K562 (cell line): Measurements from ENCODE around the gene SLC31A2. TPM values are rescaled to one million over a fixed set of nuclear protein-coding genes. Genes with fewer than 3 reads are reported as not detected.

Experiments used
- BHLHE40 ChIP-seq: IDR thresholded peaks from 2 replicates; pipeline ENCODE4 v1.6.1; 2011; ENCODE audit warnings: low read length, improper control_type of control experiment
- CAMTA2 ChIP-seq: fragments of 250-450 bp; sonication (Bioruptor Pico); conservative IDR thresholded peaks from 2 replicates; pipeline ENCODE4 v1.5.1; 2022
- E2F4 ChIP-seq: sonication (generic); formaldehyde crosslinking; IDR thresholded peaks from 2 replicates; pipeline ENCODE4 v1.8.0; 2022; ENCODE audit warnings: mild to moderate bottlenecking, low read depth, missing genetic modification reagents
- FIP1L1 ChIP-seq: fragments of 200-400 bp; formaldehyde crosslinking; IDR thresholded peaks from 2 replicates; pipeline ENCODE4 v1.6.1; 2018; ENCODE audit warnings: mild to moderate bottlenecking, low read depth, low read length; ENCODE audit not compliant: poor library complexity, severe bottlenecking
- HDAC2 ChIP-seq: fragments of 450-650 bp; IDR thresholded peaks from 2 replicates; pipeline ENCODE4 v1.6.1; 2016; ENCODE audit warnings: mild to moderate bottlenecking
- HMBOX1 ChIP-seq: sonication (generic); IDR thresholded peaks from 2 replicates; pipeline ENCODE4 v1.6.1; 2016
- HMG20A ChIP-seq: fragments of 450-650 bp; formaldehyde crosslinking; conservative IDR thresholded peaks from 2 replicates; pipeline ENCODE4 v1.4.0; 2020; ENCODE audit warnings: mild to moderate bottlenecking, mixed read lengths
- KLF13 ChIP-seq: fragments of 450-650 bp; IDR thresholded peaks from 2 replicates; pipeline ENCODE4 v1.6.1; 2016; ENCODE audit warnings: missing genetic modification characterization, low read depth, mild to moderate bottlenecking, missing compliant biosample characterization, moderate library complexity, borderline replicate concordance
- MAFK ChIP-seq: IDR thresholded peaks from 2 replicates; pipeline ENCODE4 v1.6.1; 2011; ENCODE audit warnings: low read length, improper control_type of control experiment
- NELFE ChIP-seq: IDR thresholded peaks from 2 replicates; pipeline ENCODE4 v1.6.1; 2011; ENCODE audit warnings: mild to moderate bottlenecking; ENCODE audit not compliant: insufficient read depth, insufficient read length
- POLR2H ChIP-seq: IDR thresholded peaks from 2 replicates; pipeline ENCODE4 v1.6.1; 2016; ENCODE audit warnings: missing genetic modification characterization, low read depth, mild to moderate bottlenecking, control low read depth, missing compliant biosample characterization, moderate library complexity
- PPARD ChIP-seq: fragments of 250-450 bp; sonication (Bioruptor Pico); IDR thresholded peaks from 2 replicates; pipeline ENCODE4 v1.8.0; 2022; ENCODE audit warnings: inconsistent platforms, mild to moderate bottlenecking, moderate library complexity
- SRSF7 ChIP-seq: fragments of 200-400 bp; formaldehyde crosslinking; optimal IDR thresholded peaks from 2 replicates; pipeline ENCODE3; 2017; ENCODE audit warnings: mild to moderate bottlenecking, low read depth, low read length
- ZNF212 ChIP-seq: fragments of 450-650 bp; formaldehyde crosslinking; IDR thresholded peaks from 2 replicates; pipeline ENCODE4 v1.4.0; 2020; ENCODE audit warnings: mild to moderate bottlenecking
- ZNF408 ChIP-seq: fragments of 250-450 bp; sonication (Bioruptor Pico); IDR thresholded peaks from 2 replicates; pipeline ENCODE4 v1.4.0; 2020; ENCODE audit warnings: low read depth, mild to moderate bottlenecking, moderate library complexity
- ZNF584 ChIP-seq: fragments of 200-800 bp; sonication (Bioruptor generic); IDR thresholded peaks from 2 replicates; pipeline ENCODE4 v1.6.1; 2016; ENCODE audit warnings: low read depth, mild to moderate bottlenecking, missing genetic modification characterization, missing compliant biosample characterization
- ZNF644 ChIP-seq: fragments of 200-800 bp; sonication (Bioruptor generic); IDR thresholded peaks from 2 replicates; pipeline ENCODE4 v1.6.1; 2016; ENCODE audit warnings: low read depth, missing genetic modification characterization, missing compliant biosample characterization
- ZNF655 ChIP-seq: fragments of 250-450 bp; sonication (Bioruptor Pico); IDR thresholded peaks from 2 replicates; pipeline ENCODE4 v1.5.0; 2021
- polyA plus RNA-seq, 8 experiments: library from polyadenylated mRNA; depleted of rRNA in 4 of 8; stranded (reverse) in 5 of 8; unstranded in 3 of 8; fragments of >200 nt; fragmentation: Nextera tagmentation in 2 of 8; fragmentation: Illumina TruSeq in 1 of 8; extraction: Ambion mirVana in 2 of 8; extraction: Trizol in 1 of 8; gene quantifications; 2 replicates each; pipeline versions ENCODE4 v1.2.1 to v1.2.3, GENCODE V29; 2011 to 2014; ENCODE audit warnings: inconsistent platforms in 1 of 8, missing spikeins in 1 of 8
- total RNA-seq, 7 experiments: library from RNA; depleted of rRNA in 6 of 7; stranded (reverse); fragments of >200 nt in 6 of 7; fragmentation: Illumina TruSeq in 2 of 7; extraction: Trizol in 2 of 7; gene quantifications; 2 replicates each; pipeline versions ENCODE4 v1.2.1 to v1.2.3, GENCODE V29; 2011 to 2021; ENCODE audit warnings: low replicate concordance in 1 of 7
- TF ChIP-seq, protein P1 (sequence below), 3 experiments: fragments of 200-800 bp in 1 of 3; fragments of 250-450 bp in 1 of 3; fragments of 450-650 bp in 1 of 3; sonication (Bioruptor Pico) in 1 of 3; sonication (Bioruptor generic) in 1 of 3; formaldehyde crosslinking in 1 of 3; IDR thresholded peaks; 2 replicates each; pipeline versions ENCODE4 v1.6.1 to v1.8.0; 2016 to 2022; ENCODE audit warnings: mild to moderate bottlenecking in 2 of 3, missing genetic modification characterization in 2 of 3, missing compliant biosample characterization in 1 of 3, moderate library complexity in 1 of 3
- TF ChIP-seq, protein P2 (sequence below): fragments of 250-450 bp; sonication (Bioruptor Pico); IDR thresholded peaks from 2 replicates; pipeline ENCODE4 v1.8.0; 2022; ENCODE audit warnings: moderate library complexity, mild to moderate bottlenecking, inconsistent platforms

SLC31A2 gene
- total and polyA plus RNA-seq, 9 of the 15 experiments (the other 6 are each of a cell fraction or from before 2014, with no cell fraction given), result 1.5 to 4.3 (median 2.3) TPM

GRCh38 chr9:113131689-113132151 is 19.1 kb upstream of the SLC31A2 start (continued):
- no peak for TF ChIP-seq ZNF408 (CRISPR knock-in tag)
- TF ChIP-seq MAFK, result peak; percentile 39; the same call in 1 of the 2 replicates
- 0 out of 2 replicates have a peak, but pooled peaks have one; percentile 41 for TF ChIP-seq HDAC2
- no peak for TF ChIP-seq ZNF212 (CRISPR knock-in tag)
- TF ChIP-seq ZNF655 (CRISPR knock-in tag), result no peak
- no peak for TF ChIP-seq HMBOX1
- no peak for TF ChIP-seq CAMTA2 (CRISPR knock-in tag)
- TF ChIP-seq, protein P1, sequence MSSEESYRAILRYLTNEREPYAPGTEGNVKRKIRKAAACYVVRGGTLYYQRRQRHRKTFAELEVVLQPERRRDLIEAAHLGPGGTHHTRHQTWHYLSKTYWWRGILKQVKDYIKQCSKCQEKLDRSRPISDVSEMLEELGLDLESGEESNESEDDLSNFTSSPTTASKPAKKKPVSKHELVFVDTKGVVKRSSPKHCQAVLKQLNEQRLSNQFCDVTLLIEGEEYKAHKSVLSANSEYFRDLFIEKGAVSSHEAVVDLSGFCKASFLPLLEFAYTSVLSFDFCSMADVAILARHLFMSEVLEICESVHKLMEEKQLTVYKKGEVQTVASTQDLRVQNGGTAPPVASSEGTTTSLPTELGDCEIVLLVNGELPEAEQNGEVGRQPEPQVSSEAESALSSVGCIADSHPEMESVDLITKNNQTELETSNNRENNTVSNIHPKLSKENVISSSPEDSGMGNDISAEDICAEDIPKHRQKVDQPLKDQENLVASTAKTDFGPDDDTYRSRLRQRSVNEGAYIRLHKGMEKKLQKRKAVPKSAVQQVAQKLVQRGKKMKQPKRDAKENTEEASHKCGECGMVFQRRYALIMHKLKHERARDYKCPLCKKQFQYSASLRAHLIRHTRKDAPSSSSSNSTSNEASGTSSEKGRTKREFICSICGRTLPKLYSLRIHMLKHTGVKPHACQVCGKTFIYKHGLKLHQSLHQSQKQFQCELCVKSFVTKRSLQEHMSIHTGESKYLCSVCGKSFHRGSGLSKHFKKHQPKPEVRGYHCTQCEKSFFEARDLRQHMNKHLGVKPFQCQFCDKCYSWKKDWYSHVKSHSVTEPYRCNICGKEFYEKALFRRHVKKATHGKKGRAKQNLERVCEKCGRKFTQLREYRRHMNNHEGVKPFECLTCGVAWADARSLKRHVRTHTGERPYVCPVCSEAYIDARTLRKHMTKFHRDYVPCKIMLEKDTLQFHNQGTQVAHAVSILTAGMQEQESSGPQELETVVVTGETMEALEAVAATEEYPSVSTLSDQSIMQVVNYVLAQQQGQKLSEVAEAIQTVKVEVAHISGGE (CRISPR knock-in tag; IDR thresholded peaks at IDR 0.05), result 0 out of 6 replicates have a peak, but pooled peaks of 1 of the 3 experiments have one; percentile 23
- TF ChIP-seq PPARD (CRISPR knock-in tag), result no peak
- TF ChIP-seq ZNF644 (tag), result peak; percentile 70; the same call in 1 of the 2 replicates
- TF ChIP-seq HMG20A (CRISPR knock-in tag), result no peak
- TF ChIP-seq BHLHE40, result no peak
- TF ChIP-seq SRSF7, result no peak
- TF ChIP-seq FIP1L1, result no peak
- no peak for TF ChIP-seq POLR2H (tag)
- TF ChIP-seq, protein P2, sequence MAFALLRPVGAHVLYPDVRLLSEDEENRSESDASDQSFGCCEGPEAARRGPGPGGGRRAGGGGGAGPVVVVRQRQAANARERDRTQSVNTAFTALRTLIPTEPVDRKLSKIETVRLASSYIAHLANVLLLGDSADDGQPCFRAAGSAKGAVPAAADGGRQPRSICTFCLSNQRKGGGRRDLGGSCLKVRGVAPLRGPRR (CRISPR knock-in tag), result no peak
- TF ChIP-seq ZNF584 (CRISPR knock-in tag), result no peak
- no peak for TF ChIP-seq KLF13 (tag)
- TF ChIP-seq E2F4 (CRISPR knock-in tag), result no peak
- TF ChIP-seq NELFE, result no peak
